ENCODE data around the gene LIMA1.

Gene LIMA1

DNA sequence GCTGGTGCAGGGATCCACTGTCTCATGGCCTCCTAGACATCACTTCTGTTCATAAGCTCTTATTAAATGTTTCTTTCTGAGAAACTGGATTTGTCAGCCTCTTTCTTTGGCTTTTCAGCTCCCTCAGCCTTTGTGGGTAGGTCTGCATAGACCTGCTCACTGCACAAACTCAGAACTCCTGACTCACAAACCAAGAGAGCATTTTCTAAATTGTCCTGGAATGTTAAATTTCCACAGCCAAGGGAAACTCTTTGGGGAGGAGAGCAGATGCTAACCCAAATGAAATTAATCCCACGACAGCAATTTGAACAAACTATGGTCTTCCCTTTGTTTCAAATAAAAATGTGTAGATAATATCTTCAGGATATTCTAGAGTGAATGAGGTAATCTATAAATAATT lies 96.6 kb downstream of the LIMA1 start:
- Histone ChIP-seq H2AFZ (ENCODE audit: low read depth, low read length) (no peak overlapping the region), H3K4me1 (ENCODE audit: insufficient read depth, low read length) (no peaks in the 10 kb centered on the region), H3K36me3 (ENCODE audit: insufficient read depth, low read length) (0 out of 2 replicates have a peak, but pooled peaks cover 8% of the 10 kb centered on the region), H3K9ac (ENCODE audit: low read depth, low read length) (no peak overlapping the region), H3K27me3 (ENCODE audit: insufficient read depth, low read length, poor library complexity) (no peaks in the 10 kb centered on the region), H3K4me3 (ENCODE audit: low read depth in 1 of 2, low read length in 2 of 2) (no peak overlapping the region), H3K4me2 (ENCODE audit: insufficient read depth, low read length) (no peak overlapping the region), H3K79me2 (ENCODE audit: insufficient read depth, low read length) (no peaks in the 10 kb centered on the region), H3K9me3 (ENCODE audit: insufficient read depth, low read length, severe bottlenecking) (no peaks in the 10 kb centered on the region), H4K20me1 (ENCODE audit: insufficient read depth, low read length) (no peaks in the 10 kb centered on the region), H3K27ac (ENCODE audit: low read length) (no peak overlapping the region)
- ATAC-seq (ENCODE audit: insufficient read depth, low read depth), result no peak
- TF ChIP-seq, protein P1, sequence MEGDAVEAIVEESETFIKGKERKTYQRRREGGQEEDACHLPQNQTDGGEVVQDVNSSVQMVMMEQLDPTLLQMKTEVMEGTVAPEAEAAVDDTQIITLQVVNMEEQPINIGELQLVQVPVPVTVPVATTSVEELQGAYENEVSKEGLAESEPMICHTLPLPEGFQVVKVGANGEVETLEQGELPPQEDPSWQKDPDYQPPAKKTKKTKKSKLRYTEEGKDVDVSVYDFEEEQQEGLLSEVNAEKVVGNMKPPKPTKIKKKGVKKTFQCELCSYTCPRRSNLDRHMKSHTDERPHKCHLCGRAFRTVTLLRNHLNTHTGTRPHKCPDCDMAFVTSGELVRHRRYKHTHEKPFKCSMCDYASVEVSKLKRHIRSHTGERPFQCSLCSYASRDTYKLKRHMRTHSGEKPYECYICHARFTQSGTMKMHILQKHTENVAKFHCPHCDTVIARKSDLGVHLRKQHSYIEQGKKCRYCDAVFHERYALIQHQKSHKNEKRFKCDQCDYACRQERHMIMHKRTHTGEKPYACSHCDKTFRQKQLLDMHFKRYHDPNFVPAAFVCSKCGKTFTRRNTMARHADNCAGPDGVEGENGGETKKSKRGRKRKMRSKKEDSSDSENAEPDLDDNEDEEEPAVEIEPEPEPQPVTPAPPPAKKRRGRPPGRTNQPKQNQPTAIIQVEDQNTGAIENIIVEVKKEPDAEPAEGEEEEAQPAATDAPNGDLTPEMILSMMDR (IDR thresholded peaks at IDR 0.05; ENCODE audit: borderline replicate concordance, extremely low read depth, low read length, poor library complexity, severe bottlenecking), result no peak
- no peak for TF ChIP-seq EZH2 (IDR thresholded peaks at IDR 0.05; ENCODE audit: borderline replicate concordance, low read depth, low read length, severe bottlenecking)
- DNase-seq, result no peak

DNA sequence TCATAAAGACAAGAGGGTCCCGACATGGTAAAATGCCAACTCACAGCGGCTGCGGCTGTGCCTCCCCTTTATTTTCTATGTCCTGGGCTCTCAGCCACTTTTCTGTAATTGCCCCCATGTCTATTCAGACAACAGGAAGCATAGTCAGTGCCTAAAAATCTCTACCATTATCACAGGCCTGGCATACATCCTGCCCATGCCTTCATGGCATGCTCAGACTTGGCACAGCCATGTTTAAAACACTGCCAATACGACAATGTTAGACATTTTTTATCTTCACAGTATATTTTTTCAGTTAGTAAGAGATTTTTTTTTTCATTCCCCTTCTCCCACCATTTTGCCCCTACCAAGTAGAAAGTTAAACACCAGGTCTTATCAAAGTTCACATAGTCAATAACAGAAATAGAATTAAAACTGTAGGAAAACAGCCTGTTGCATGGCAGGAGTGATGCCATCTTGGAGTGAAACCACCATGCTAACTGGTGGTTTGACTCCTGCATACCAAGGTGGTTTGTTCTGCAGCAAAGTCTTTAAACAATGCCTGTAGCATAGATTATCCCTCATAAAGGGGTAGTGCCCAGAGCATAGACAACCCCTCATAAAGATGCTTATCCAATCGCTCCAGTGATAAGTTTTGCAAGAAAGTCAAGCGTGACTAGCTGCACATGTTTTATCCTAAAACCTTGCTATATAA lies 97.2 kb downstream of the LIMA1 start:
- DNase-seq (no peak), ATAC-seq (ENCODE audit: insufficient read depth, low read depth) (no peak)
- Histone ChIP-seq H3K4me3 (ENCODE audit: low read depth in 1 of 2, low read length in 2 of 2) (no peak overlapping the region), H3K4me1 (ENCODE audit: insufficient read depth, low read length) (no peaks in the 10 kb centered on the region), H3K27me3 (ENCODE audit: insufficient read depth, low read length, poor library complexity) (no peaks in the 10 kb centered on the region), H3K4me2 (ENCODE audit: insufficient read depth, low read length) (no peak overlapping the region), H3K27ac (ENCODE audit: low read length) (no peak overlapping the region), H4K20me1 (ENCODE audit: insufficient read depth, low read length) (no peaks in the 10 kb centered on the region), H3K36me3 (ENCODE audit: insufficient read depth, low read length) (peaks cover 11% of the 10 kb centered on the region; the same call in 1 of the 2 replicates), H3K79me2 (ENCODE audit: insufficient read depth, low read length) (no peaks in the 10 kb centered on the region), H3K9me3 (ENCODE audit: insufficient read depth, low read length, severe bottlenecking) (no peaks in the 10 kb centered on the region), H3K9ac (ENCODE audit: low read depth, low read length) (no peak overlapping the region), H2AFZ (ENCODE audit: low read depth, low read length) (no peak overlapping the region)
- no peak for TF ChIP-seq EZH2 (IDR thresholded peaks at IDR 0.05; ENCODE audit: borderline replicate concordance, low read depth, low read length, severe bottlenecking)
- TF ChIP-seq, protein P1 (IDR thresholded peaks at IDR 0.05; ENCODE audit: borderline replicate concordance, extremely low read depth, low read length, poor library complexity, severe bottlenecking), result no peak

DNA sequence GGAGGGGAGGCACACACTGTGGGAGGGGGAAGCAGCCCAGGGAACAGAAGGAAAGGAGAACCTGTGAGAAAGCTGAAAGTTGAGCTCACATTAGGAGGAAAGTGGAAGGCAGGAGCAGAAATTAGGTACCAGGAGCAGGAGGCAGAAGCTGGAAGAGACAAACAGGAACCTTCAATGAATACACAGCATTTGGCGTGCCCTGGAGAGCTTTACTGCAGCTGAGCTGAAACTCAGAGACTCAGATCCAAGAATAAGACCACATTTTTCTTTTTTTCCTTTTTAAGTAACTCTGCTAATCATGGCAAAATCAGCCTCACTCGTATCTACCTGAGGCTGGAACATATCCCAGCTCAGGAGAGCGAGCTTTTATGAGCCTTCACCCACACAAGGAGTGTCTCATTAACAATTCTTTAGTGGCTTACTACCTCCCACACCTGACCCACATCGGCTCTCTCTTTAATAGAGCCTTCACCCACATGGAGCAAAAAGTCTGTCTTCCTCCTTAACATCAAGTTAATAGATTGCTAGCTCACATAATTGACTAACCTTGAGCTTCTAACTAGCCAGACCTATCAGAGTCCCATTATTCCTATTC lies 97.9 kb downstream of the LIMA1 start:
- Histone ChIP-seq H3K4me3 (ENCODE audit: low read depth in 1 of 2, low read length in 2 of 2) (no peak overlapping the region), H3K4me2 (ENCODE audit: insufficient read depth, low read length) (no peak overlapping the region), H3K79me2 (ENCODE audit: insufficient read depth, low read length) (no peaks in the 10 kb centered on the region), H3K27me3 (ENCODE audit: insufficient read depth, low read length, poor library complexity) (no peaks in the 10 kb centered on the region), H2AFZ (ENCODE audit: low read depth, low read length) (no peak overlapping the region), H3K27ac (ENCODE audit: low read length) (no peak overlapping the region), H3K4me1 (ENCODE audit: insufficient read depth, low read length) (no peaks in the 10 kb centered on the region), H3K9me3 (ENCODE audit: insufficient read depth, low read length, severe bottlenecking) (no peaks in the 10 kb centered on the region), H4K20me1 (ENCODE audit: insufficient read depth, low read length) (no peaks in the 10 kb centered on the region), H3K9ac (ENCODE audit: low read depth, low read length) (no peak overlapping the region), H3K36me3 (ENCODE audit: insufficient read depth, low read length) (peaks cover 11% of the 10 kb centered on the region; the same call in 1 of the 2 replicates)
- ATAC-seq (ENCODE audit: insufficient read depth, low read depth) (no peak), DNase-seq (no peak)
- no peak for TF ChIP-seq EZH2 (IDR thresholded peaks at IDR 0.05; ENCODE audit: borderline replicate concordance, low read depth, low read length, severe bottlenecking)
- TF ChIP-seq, protein P1 (IDR thresholded peaks at IDR 0.05; ENCODE audit: borderline replicate concordance, extremely low read depth, low read length, poor library complexity, severe bottlenecking), result no peak

All from DND-41 (cell line).